Measurements from ENCODE around the gene KTI12.
A peak's percentile ranks its signal among the peaks of the same experiment; 100 is the strongest.
"Not testable (repeated sequence)": the region's sequence is repeated elsewhere in the genome, so short reads cannot be mapped to it uniquely, and the experiment has no call there.

KTI12 gene

GRCh38 chr1:52033190-52034049 is at the start of gene KTI12:
TSS of gene KTI12 (minus strand) at chr1:52033810. CDS start at chr1:52033761, 49 bp downstream.
- DNase-seq, result peak; percentile 93

GRCh38 chr1:52080014-52080415 is 46.4 kb upstream of the KTI12 start:
- DNase-seq, result no peak

- DNase-seq, result not testable (repeated sequence)
These were observed 43.7 kb upstream of the KTI12 start for GRCh38 chr1:52077277-52077676.

GRCh38 chr1:52072291-52072690 is 38.7 kb upstream of the KTI12 start:
- no peak for DNase-seq

GRCh38 chr1:52070704-52071103 is 37.1 kb upstream of the KTI12 start:
- DNase-seq, result no peak

- no peak for DNase-seq
These were observed 29.6 kb upstream of the KTI12 start for GRCh38 chr1:52063192-52063591.

GRCh38 chr1:52060822-52061221 is 27.2 kb upstream of the KTI12 start:
- DNase-seq, result no peak

- no peak for DNase-seq
These were observed 26.3 kb upstream of the KTI12 start for GRCh38 chr1:52059888-52060287.

- no peak for DNase-seq
These were observed 25.7 kb upstream of the KTI12 start for GRCh38 chr1:52059321-52059720.

GRCh38 chr1:52057876-52058415 is 24.3 kb upstream of the KTI12 start:
- no peak for DNase-seq

GRCh38 chr1:52057255-52057654 is 23.6 kb upstream of the KTI12 start:
- DNase-seq, result peak; percentile 8

- DNase-seq, result no peak
These were observed 23.3 kb upstream of the KTI12 start for GRCh38 chr1:52056937-52057231.

- DNase-seq, result peak; percentile 99
These were observed 22.7 kb upstream of the KTI12 start, which contains the start of gene BTF3L4 for GRCh38 chr1:52056163-52056936. TSS of gene BTF3L4 (plus strand) at chr1:52056295. CDS start at chr1:52059848, 3,553 bp downstream.

GRCh38 chr1:52055866-52056162 is 22.2 kb upstream of the KTI12 start:
- DNase-seq, result no peak

GRCh38 chr1:52055066-52055865 is 21.7 kb upstream of the KTI12 start, which contains the start of gene TXNDC12:
TSS of gene TXNDC12 (minus strand) at chr1:52055191. CDS start at chr1:52055096, 95 bp downstream.
- DNase-seq, result peak; percentile 94

- DNase-seq, result no peak
These were observed 21.0 kb upstream of the KTI12 start for GRCh38 chr1:52054496-52055065.

- no peak for DNase-seq
These were observed 20.3 kb upstream of the KTI12 start for GRCh38 chr1:52053862-52054261.

- not testable (repeated sequence) for DNase-seq
These were observed 15.7 kb upstream of the KTI12 start for GRCh38 chr1:52049337-52049736.

- DNase-seq, result not testable (repeated sequence)
These were observed 12.1 kb upstream of the KTI12 start for GRCh38 chr1:52045666-52046195.

- no peak for DNase-seq
These were observed 11.6 kb upstream of the KTI12 start for GRCh38 chr1:52045236-52045635.

- no peak for DNase-seq
These were observed 8.1 kb upstream of the KTI12 start for GRCh38 chr1:52041551-52042185.

- no peak for DNase-seq
These were observed 4.3 kb upstream of the KTI12 start for GRCh38 chr1:52037909-52038308.

Measured in NCI-H2171 treated with DMSO at 0.1 percent for 48 hours (cell line).